Gastroesophageal sphincter (tissue), 4 donors: Measurements from ENCODE around the gene NFE2L3. TPM values are rescaled to one million over a fixed set of nuclear protein-coding genes. Genes with fewer than 3 reads are reported as not detected.

Experiments
- ATAC-seq: fragments of 150-250 bp; one replicate; pipeline ENCODE4 v1.9.1; 2016; ENCODE audit warnings: mild to moderate bottlenecking, moderate library complexity
- H3K27ac ChIP-seq, 4 donors: fragments of 200-600 bp; sonication (generic) in 3 of 4; 1 replicate in 3 of 4; 2 replicates in 1 of 4; pipeline ENCODE4 v1.5.1; 2016 to 2019
- H3K27me3 ChIP-seq: fragments of 200-600 bp; sonication (generic); one replicate; pipeline ENCODE4 v1.5.1; 2019
- H3K36me3 ChIP-seq, 2 donors: fragments of 200-600 bp; sonication (generic); one replicate each; pipeline ENCODE4 v1.5.1; 2019; ENCODE audit warnings: control low read depth in 1 of 2
- H3K4me1 ChIP-seq, 3 donors: fragments of 200-600 bp; sonication (generic); 1 replicate in 2 of 3; 2 replicates in 1 of 3; pipeline ENCODE4 v1.5.1; 2016 to 2019; ENCODE audit warnings: control low read depth in 2 of 3
- H3K4me3 ChIP-seq, 2 donors: fragments of 200-600 bp; sonication (generic); one replicate each; pipeline ENCODE4 v1.5.1; 2019; ENCODE audit warnings: mild to moderate bottlenecking in 1 of 2, moderate library complexity in 1 of 2
- H3K9me3 ChIP-seq, 3 donors: fragments of 200-600 bp; sonication (generic); one replicate each; pipeline ENCODE4 v1.5.1; 2017 to 2019; ENCODE audit warnings: control low read depth in 2 of 3
- EP300 ChIP-seq: sonication (generic); formaldehyde crosslinking; IDR thresholded peaks from one replicate; pipeline ENCODE4 v1.6.1; 2017; ENCODE audit warnings: antibody characterized with exemption, mild to moderate bottlenecking
- POLR2A ChIP-seq, 2 donors: fragments of 450-650 bp; IDR thresholded peaks; one replicate each; pipeline ENCODE4 v1.6.1; 2017; ENCODE audit warnings: antibody characterized with exemption in 2 of 2, mild to moderate bottlenecking in 2 of 2, moderate library complexity in 1 of 2
- POLR2AphosphoS5 ChIP-seq: sonication (generic); formaldehyde crosslinking; IDR thresholded peaks from one replicate; pipeline ENCODE4 v1.6.1; 2017; ENCODE audit warnings: antibody characterized with exemption
- WGBS, 2 donors: methylation state at CpG; one replicate each; pipeline ENCODE4 v1.1.5; 2018; ENCODE audit warnings: low coverage in 1 of 2; 5-methylcytosine and 5-hydroxymethylcytosine counted together
- total RNA-seq, 4 donors: library from RNA; depleted of rRNA; stranded (reverse); fragments of >200 nt; gene quantifications; one replicate each; pipeline ENCODE4 v1.1.0, GENCODE V29; 2016
- TF ChIP-seq, protein P1 (sequence below), 4 experiments: fragments of 200-600 bp in 2 of 4; fragments of 450-650 bp in 2 of 4; sonication (generic) in 1 of 4; IDR thresholded peaks; one replicate each; pipeline ENCODE4 v1.5.1; 2017 to 2019; ENCODE audit warnings: antibody characterized with exemption in 4 of 4, mild to moderate bottlenecking in 2 of 4, moderate library complexity in 2 of 4

NFE2L3 gene
- total RNA-seq, 4 donors from 2014 or later = 0.62 to 4.4 (median 2.2) TPM

DNA sequence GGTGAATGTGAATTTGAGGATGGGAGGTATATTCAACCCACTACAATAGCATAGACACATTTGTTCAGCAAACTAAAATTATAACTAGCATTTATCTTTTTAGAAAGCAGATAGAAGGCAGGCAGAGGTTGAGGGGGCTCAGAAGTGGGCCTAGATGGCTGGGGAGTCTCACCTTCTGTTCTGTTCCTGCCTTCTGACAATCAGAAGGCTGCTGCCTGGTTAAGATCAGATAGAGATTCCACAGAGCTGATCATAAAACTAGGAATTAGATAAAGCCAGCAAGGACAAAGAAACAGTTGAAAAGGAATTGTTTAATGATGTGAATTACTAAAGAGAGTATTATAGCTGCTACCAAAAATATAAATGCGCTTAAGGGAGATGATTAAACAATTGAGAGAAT is 11.6 kb upstream of the NFE2L3 start:
- H3K4me3 ChIP-seq = no peak overlapping the region
- no peak for ATAC-seq
- H3K36me3 ChIP-seq = no peaks in the 10 kb centered on the region
- no peaks in the 10 kb centered on the region for H3K9me3 ChIP-seq
- no peaks in the 10 kb centered on the region for H3K4me1 ChIP-seq
- TF ChIP-seq EP300 (no peak), POLR2A (IDR thresholded peaks at IDR 0.05) (no peak), POLR2AphosphoS5 (no peak)
- TF ChIP-seq, protein P1, sequence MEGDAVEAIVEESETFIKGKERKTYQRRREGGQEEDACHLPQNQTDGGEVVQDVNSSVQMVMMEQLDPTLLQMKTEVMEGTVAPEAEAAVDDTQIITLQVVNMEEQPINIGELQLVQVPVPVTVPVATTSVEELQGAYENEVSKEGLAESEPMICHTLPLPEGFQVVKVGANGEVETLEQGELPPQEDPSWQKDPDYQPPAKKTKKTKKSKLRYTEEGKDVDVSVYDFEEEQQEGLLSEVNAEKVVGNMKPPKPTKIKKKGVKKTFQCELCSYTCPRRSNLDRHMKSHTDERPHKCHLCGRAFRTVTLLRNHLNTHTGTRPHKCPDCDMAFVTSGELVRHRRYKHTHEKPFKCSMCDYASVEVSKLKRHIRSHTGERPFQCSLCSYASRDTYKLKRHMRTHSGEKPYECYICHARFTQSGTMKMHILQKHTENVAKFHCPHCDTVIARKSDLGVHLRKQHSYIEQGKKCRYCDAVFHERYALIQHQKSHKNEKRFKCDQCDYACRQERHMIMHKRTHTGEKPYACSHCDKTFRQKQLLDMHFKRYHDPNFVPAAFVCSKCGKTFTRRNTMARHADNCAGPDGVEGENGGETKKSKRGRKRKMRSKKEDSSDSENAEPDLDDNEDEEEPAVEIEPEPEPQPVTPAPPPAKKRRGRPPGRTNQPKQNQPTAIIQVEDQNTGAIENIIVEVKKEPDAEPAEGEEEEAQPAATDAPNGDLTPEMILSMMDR (IDR thresholded peaks at IDR 0.05) = no peak
- WGBS, 2 donors = 93 to 95% methylated on average over 1 of the region's 1 CpG
- peaks cover 11% of the 10 kb centered on the region for H3K27me3 ChIP-seq
- no peak overlapping the region for H3K27ac ChIP-seq

DNA sequence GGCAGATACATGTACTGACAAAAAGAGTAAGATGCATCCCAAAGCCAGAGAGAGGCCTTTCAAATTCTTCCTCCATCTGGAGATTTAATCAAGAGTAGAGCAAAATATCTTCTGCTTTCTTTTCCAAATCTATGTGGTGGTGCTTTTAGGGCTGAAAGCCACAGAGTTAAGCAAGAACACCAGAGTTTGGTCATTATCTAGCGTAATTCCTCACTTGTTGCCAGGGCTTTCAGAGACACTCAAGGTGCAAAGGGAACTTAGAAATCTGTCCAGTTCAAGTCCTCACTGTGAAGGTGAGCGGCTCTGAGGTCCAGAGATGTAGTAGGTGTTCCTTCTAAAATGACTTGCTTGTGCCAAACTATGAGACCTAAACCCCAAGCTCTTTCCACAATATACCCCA is 10.9 kb upstream of the NFE2L3 start:
- Histone ChIP-seq H3K27me3 (peaks cover 17% of the 10 kb centered on the region), H3K27ac (no peak overlapping the region), H3K36me3 (no peaks in the 10 kb centered on the region), H3K4me1 (no peaks in the 10 kb centered on the region), H3K9me3 (no peaks in the 10 kb centered on the region), H3K4me3 (no peak overlapping the region)
- 85 to 88% methylated on average over 2 of the region's 2 CpGs for WGBS, 2 donors
- no peak for ATAC-seq
- TF ChIP-seq POLR2A (IDR thresholded peaks at IDR 0.05) (no peak), EP300 (no peak), POLR2AphosphoS5 (no peak)
- TF ChIP-seq, protein P1 (IDR thresholded peaks at IDR 0.05) = no peak

GRCh38 chr7:26143298-26144048 is 8.5 kb upstream of the NFE2L3 start:
- Histone ChIP-seq H3K4me3 (no peak overlapping the region), H3K9me3 (no peaks in the 10 kb centered on the region), H3K36me3 (no peaks in the 10 kb centered on the region), H3K27me3 (peaks cover 17% of the 10 kb centered on the region), H3K4me1 (no peaks in the 10 kb centered on the region), H3K27ac (no peak overlapping the region)
- ATAC-seq = no peak
- 40 to 57% methylated on average over 5 of the region's 5 CpGs for WGBS, 2 donors
- TF ChIP-seq EP300 = no peak
- no peak for TF ChIP-seq POLR2AphosphoS5
- TF ChIP-seq, protein P1 (IDR thresholded peaks at IDR 0.05) = no peak
- TF ChIP-seq POLR2A (IDR thresholded peaks at IDR 0.05) = no peak

DNA sequence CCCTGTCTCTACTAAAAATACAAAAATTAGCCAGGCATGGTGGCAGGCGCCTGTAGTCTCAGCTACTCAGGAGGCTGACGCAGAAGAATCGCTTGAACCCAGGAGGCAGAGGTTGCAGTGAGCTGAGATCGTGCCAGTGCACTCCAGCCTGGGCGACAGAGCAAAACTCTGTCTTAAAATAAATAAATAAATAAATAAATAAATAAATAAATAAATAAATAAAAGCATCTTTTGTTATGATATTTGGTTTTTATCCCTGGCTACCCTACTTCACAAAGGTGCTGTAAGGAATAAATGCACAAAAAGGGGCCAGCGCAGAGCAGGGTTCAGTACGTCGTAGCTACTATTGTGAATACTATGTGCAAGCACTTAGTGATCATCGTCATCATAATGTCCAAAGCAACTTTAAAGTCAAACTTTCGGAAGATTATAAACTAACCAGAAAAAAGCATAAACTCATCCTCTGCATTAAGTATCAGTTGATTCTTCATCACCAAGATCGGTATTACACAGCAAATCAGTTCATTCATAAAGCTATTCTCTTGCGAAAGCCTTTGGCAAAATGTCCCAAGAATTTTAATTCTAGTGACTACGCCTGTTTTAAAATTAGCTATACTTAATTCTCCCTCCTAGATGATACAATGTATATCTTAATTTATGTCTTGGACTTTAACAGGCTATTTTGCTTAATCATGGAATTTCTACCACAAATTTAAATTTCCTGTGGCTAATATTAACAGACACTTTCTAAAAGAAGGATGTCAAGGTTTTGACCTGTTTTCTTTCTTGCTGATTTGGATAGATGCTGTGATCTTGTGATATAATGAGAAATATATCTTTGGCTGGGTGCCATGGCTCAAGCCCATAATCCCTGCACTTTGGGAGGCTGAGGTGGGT is 7.6 kb upstream of the NFE2L3 start:
- WGBS, 2 donors = 85 to 90% methylated on average over 10 to 13 of the region's 13 CpGs
- H3K27me3 ChIP-seq = peaks cover 17% of the 10 kb centered on the region
- no peaks in the 10 kb centered on the region for H3K4me1 ChIP-seq
- no peaks in the 10 kb centered on the region for H3K9me3 ChIP-seq
- H3K36me3 ChIP-seq = no peaks in the 10 kb centered on the region
- H3K4me3 ChIP-seq = no peak overlapping the region
- TF ChIP-seq POLR2AphosphoS5 (no peak), POLR2A (IDR thresholded peaks at IDR 0.05) (no peak), EP300 (no peak)
- TF ChIP-seq, protein P1 (IDR thresholded peaks at IDR 0.05) = no peak
- ATAC-seq = no peak
- H3K27ac ChIP-seq = no peak overlapping the region
